ENCODE results near the gene STRA8. TPM values are rescaled to one million over a fixed set of nuclear protein-coding genes. Genes with fewer than 3 reads are reported as not detected.

STRA8 gene
- total RNA-seq, 2 donors from 2014 or later = not detected

DNA sequence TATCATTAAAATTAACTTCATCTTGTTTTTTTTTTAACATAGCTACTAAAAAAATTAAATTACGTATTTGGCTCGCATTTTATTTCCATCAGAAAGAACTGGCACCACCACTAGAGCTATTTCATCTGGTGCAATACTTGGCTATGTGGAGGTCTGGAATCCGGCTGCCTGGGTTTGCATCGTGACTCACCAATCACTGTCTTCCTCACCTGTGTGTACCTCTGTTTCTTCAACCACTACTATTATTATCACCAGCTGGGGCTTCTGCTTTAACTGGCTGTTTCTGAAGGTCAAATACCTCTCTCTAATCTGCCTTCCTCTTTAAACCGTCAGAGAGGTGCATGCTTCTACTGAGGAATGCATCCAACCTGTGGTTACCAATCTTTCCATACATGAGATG, 28.8 kb upstream of the STRA8 start:
- H3K27ac ChIP-seq = peak overlapping the region in 1 of 2 donors; percentile 61
- peaks cover 24% of the 10 kb centered on the region for H3K36me3 ChIP-seq

GRCh38 chr7:135205850-135206249, 27.8 kb upstream of the STRA8 start:
- H3K27me3 ChIP-seq (replicated peaks; ENCODE audit: insufficient read depth) = no peaks in the 10 kb centered on the region
- H3K4me3 ChIP-seq = no peak overlapping the region
- peaks cover 12 to 64% of the 10 kb centered on the region in 2 donors for H3K4me1 ChIP-seq (ENCODE audit: control insufficient read depth in 1 of 2, low read depth in 2 of 2)
- H3K9me3 ChIP-seq = no peaks in the 10 kb centered on the region
- DNase-seq (ENCODE audit: low spot score) (no peak), ATAC-seq (ENCODE audit: insufficient number of reproducible peaks, low FRiP score, low read depth) (no peak)
- H3K36me3 ChIP-seq = peaks cover 24% of the 10 kb centered on the region
- H3K27ac ChIP-seq = no peak overlapping the region
- no peak for TF ChIP-seq CTCF (IDR thresholded peaks at IDR 0.05)

More for the DNA sequence above, 28.8 kb upstream of the STRA8 start:
- no peak overlapping the region for H3K4me3 ChIP-seq
- no peaks in the 10 kb centered on the region for H3K9me3 ChIP-seq
- TF ChIP-seq CTCF (IDR thresholded peaks at IDR 0.05) = no peak
- no peaks in the 10 kb centered on the region for H3K27me3 ChIP-seq (replicated peaks; ENCODE audit: insufficient read depth)
- DNase-seq (ENCODE audit: low spot score) (no peak), ATAC-seq (ENCODE audit: insufficient number of reproducible peaks, low FRiP score, low read depth) (no peak)
- peaks cover 12 to 58% of the 10 kb centered on the region in 2 donors for H3K4me1 ChIP-seq (ENCODE audit: control insufficient read depth in 1 of 2, low read depth in 2 of 2)

GRCh38 chr7:135206941-135207391, 26.7 kb upstream of the STRA8 start:
- H3K4me3 ChIP-seq = no peak overlapping the region
- H3K4me1 ChIP-seq (ENCODE audit: control insufficient read depth in 1 of 2, low read depth in 2 of 2) = peaks cover 12 to 64% of the 10 kb centered on the region in 2 donors
- H3K27me3 ChIP-seq (replicated peaks; ENCODE audit: insufficient read depth) = no peaks in the 10 kb centered on the region
- TF ChIP-seq CTCF (IDR thresholded peaks at IDR 0.05) = no peak
- no peak for ATAC-seq (ENCODE audit: insufficient number of reproducible peaks, low FRiP score, low read depth)
- DNase-seq (ENCODE audit: low spot score) = no peak
- H3K9me3 ChIP-seq = no peaks in the 10 kb centered on the region
- peaks cover 18% of the 10 kb centered on the region for H3K36me3 ChIP-seq
- no peak overlapping the region for H3K27ac ChIP-seq

DNA sequence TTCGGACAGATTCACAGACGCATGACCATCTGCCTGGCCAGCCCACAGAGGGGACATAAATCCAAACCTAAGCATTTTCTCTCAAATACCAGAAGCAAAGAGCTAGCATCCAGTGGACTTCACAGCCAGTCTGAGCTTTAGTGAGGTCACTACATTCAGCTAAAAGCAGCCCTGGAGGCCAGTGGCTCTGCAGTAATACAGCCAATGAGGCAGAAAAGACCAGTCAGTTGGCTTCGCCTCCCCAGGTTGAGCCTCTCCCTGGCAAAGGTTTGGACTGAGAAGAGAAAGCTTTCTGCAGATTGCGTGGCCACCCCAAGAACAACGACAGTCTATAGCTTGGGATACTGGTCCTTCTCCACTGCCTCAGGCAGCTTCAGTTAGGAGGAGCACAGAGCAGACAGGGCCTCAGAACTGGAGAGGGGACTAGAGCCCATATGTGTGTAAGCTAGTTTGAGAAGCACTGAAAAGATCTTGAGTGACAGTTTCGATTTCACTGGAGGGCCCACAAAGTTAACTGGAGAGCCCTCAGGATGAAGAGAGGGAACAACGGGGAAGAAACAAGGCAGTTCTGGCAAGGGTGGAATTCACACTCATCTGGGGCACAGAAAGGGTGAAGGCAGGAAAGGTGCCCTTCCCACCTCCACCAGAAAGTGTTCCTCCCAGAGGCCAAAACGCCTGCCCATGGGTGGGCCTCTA, 26.1 kb upstream of the STRA8 start:
- H3K36me3 ChIP-seq = peaks cover 17% of the 10 kb centered on the region
- no peak for TF ChIP-seq CTCF (IDR thresholded peaks at IDR 0.05)
- no peaks in the 10 kb centered on the region for H3K9me3 ChIP-seq
- H3K27me3 ChIP-seq (replicated peaks; ENCODE audit: insufficient read depth) = no peaks in the 10 kb centered on the region
- DNase-seq (ENCODE audit: low spot score) (no peak), ATAC-seq (ENCODE audit: insufficient number of reproducible peaks, low FRiP score, low read depth) (no peak)
- H3K4me1 ChIP-seq (ENCODE audit: control insufficient read depth in 1 of 2, low read depth in 2 of 2) = peaks cover 12 to 62% of the 10 kb centered on the region in 2 donors
- H3K4me3 ChIP-seq = no peak overlapping the region
- no peak overlapping the region for H3K27ac ChIP-seq

DNA sequence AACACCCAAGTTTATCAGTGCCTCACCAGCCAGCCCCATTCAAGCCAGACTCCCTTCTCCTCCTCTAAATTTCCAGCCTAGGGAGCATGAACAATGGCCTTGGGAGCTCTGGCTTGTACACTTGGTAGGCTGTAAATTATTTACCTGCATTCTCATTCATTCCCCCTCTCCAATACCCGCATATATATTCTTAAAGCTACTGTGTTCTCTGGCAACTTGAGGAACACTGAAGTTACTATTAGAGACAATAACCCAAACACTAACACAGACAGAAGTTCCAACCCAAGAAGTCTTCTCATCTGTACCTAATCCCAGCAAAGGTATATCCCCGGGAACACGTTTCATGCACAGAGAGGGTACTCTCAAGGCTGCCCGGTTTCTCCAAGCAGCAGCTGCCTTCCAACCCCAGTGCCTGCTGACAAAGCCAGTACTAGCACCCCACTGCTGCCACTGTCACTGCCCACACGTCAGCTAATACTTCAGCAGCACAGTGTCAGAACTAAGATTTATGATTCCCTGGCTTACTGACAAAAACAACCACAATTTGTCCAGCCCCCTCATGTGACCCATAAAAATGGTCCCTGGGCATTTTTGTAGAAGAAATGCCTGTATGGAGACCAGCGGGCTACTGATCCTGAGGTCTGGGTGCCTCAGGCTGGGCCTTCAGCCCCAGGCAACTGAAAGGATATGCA, 25.4 kb upstream of the STRA8 start:
- peaks cover 12 to 55% of the 10 kb centered on the region in 2 donors for H3K4me1 ChIP-seq (ENCODE audit: control insufficient read depth in 1 of 2, low read depth in 2 of 2)
- DNase-seq (ENCODE audit: low spot score) = no peak
- ATAC-seq (ENCODE audit: insufficient number of reproducible peaks, low FRiP score, low read depth) = no peak

More for the DNA sequence above, 25.4 kb upstream of the STRA8 start:
- no peak for TF ChIP-seq CTCF (IDR thresholded peaks at IDR 0.05)
- Histone ChIP-seq H3K4me3 (peak overlapping the region; percentile 15), H3K9me3 (no peaks in the 10 kb centered on the region), H3K36me3 (peaks cover 17% of the 10 kb centered on the region), H3K27me3 (replicated peaks; ENCODE audit: insufficient read depth) (no peaks in the 10 kb centered on the region), H3K27ac (peak overlapping the region in 1 of 2 donors; percentile 5)

Data from thoracic aorta (tissue), 2 donors.